ENCODE data around the gene PQBP1.

PQBP1 gene

DNA sequence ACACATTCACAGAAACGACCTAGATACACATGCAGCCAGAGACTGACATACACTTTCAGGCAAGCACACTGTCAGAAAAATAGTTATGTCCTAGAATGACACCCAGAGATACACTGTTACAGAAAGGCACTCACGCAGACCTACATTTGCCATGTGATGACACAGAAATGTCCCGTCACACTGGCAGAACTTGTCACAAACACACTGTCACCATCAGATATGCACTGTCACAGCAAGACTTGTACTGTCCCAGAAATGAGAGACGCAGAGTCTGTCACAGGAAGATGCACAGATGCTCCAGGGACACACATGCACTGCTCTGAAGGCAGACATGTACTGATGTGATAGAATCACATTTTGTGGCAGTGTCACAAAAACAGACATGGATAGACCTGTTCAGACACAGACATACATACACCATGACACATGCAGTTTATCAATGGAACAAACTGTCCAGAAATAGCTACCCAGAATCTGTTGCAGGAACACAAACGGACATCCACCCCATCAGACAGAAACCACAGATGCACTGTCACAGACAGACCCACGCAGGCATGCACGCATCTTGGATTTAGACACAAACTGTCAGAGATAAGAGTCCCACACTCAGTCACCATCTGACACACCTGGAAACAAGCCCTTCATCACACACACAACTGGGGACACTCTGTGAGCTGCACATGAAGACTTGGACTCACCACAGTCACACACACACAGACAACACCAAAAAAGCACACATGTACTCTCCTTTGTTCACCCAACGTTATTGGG, 22.4 kb downstream of the PQBP1 start:
- no peaks in the 10 kb centered on the region for H3K27me3 ChIP-seq
- H3K9me3 ChIP-seq, result no peaks in the 10 kb centered on the region
- H3K4me1 ChIP-seq, result no peaks in the 10 kb centered on the region
- TF ChIP-seq, protein P1, sequence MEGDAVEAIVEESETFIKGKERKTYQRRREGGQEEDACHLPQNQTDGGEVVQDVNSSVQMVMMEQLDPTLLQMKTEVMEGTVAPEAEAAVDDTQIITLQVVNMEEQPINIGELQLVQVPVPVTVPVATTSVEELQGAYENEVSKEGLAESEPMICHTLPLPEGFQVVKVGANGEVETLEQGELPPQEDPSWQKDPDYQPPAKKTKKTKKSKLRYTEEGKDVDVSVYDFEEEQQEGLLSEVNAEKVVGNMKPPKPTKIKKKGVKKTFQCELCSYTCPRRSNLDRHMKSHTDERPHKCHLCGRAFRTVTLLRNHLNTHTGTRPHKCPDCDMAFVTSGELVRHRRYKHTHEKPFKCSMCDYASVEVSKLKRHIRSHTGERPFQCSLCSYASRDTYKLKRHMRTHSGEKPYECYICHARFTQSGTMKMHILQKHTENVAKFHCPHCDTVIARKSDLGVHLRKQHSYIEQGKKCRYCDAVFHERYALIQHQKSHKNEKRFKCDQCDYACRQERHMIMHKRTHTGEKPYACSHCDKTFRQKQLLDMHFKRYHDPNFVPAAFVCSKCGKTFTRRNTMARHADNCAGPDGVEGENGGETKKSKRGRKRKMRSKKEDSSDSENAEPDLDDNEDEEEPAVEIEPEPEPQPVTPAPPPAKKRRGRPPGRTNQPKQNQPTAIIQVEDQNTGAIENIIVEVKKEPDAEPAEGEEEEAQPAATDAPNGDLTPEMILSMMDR (IDR thresholded peaks at IDR 0.05; ENCODE audit: low read depth, low read length), result no peak
- H3K36me3 ChIP-seq, result no peaks in the 10 kb centered on the region; the same call in 1 of the 2 replicates
- no peak overlapping the region for H3K4me3 ChIP-seq (ENCODE audit: low read depth, low read length)
- no peak for DNase-seq

- H3K27me3 ChIP-seq, result no peaks in the 10 kb centered on the region
- DNase-seq, result no peak
- no peaks in the 10 kb centered on the region for H3K4me1 ChIP-seq
- no peaks in the 10 kb centered on the region; the same call in 1 of the 2 replicates for H3K36me3 ChIP-seq
- TF ChIP-seq, protein P1 (IDR thresholded peaks at IDR 0.05; ENCODE audit: low read depth, low read length), result no peak
- H3K9me3 ChIP-seq, result no peaks in the 10 kb centered on the region
- H3K4me3 ChIP-seq (ENCODE audit: low read depth, low read length), result no peak overlapping the region
Measured at GRCh38 chrX:48920718-48921104, 23.0 kb downstream of the PQBP1 start.

GRCh38 chrX:48923771-48924170, 26.0 kb downstream of the PQBP1 start:
- TF ChIP-seq, protein P1 (IDR thresholded peaks at IDR 0.05; ENCODE audit: low read depth, low read length), result no peak
- H3K9me3 ChIP-seq, result no peaks in the 10 kb centered on the region
- DNase-seq, result no peak
- H3K36me3 ChIP-seq, result no peaks in the 10 kb centered on the region; the same call in 1 of the 2 replicates
- H3K27me3 ChIP-seq, result no peaks in the 10 kb centered on the region
- H3K4me3 ChIP-seq (ENCODE audit: low read depth, low read length), result no peak overlapping the region
- H3K4me1 ChIP-seq, result no peaks in the 10 kb centered on the region

DNA sequence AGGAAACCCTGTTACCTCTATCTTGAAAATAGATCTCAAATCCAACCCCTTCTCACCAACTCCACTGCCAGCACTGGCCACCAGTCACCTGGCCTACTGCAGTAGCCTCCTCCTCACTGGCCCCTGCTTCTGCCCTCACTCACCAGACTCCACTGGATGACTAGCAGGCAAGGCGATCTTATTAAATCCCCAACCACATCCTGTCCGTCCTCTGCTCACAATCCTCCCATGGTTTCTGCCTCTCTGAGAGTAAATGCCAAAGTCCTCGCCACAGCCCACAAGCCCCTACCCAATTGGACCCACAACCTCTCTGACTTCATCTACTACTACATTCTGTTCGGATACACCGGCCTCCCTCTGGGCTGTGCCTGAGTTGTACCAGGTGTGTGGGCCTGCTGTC, 26.5 kb downstream of the PQBP1 start:
- Histone ChIP-seq H3K4me1 (no peaks in the 10 kb centered on the region), H3K27me3 (no peaks in the 10 kb centered on the region), H3K9me3 (no peaks in the 10 kb centered on the region), H3K36me3 (no peaks in the 10 kb centered on the region; the same call in 1 of the 2 replicates), H3K4me3 (ENCODE audit: low read depth, low read length) (no peak overlapping the region)
- no peak for DNase-seq
- TF ChIP-seq, protein P1 (IDR thresholded peaks at IDR 0.05; ENCODE audit: low read depth, low read length), result no peak

DNA sequence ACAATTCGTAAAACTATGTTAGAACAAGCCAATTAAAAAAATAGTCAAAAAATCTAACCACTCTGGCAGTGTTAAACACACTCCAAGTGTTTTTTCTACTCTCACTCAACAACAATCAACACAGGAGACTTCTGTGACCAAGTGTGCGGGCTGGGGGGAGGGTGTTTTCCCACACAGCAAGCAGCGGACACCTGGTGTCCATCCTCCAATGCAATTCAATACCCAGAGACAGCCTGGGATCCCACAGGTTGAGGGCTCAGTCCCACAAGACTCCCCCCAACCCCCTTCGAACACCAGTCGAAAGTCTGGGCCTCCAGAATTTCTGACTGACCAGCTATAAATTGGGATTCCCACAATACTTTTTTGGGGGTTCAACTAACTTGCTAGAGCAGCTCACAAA, 29.4 kb downstream of the PQBP1 start:
- TF ChIP-seq, protein P1 (IDR thresholded peaks at IDR 0.05; ENCODE audit: low read depth, low read length), result no peak
- H3K36me3 ChIP-seq, result no peaks in the 10 kb centered on the region; the same call in 1 of the 2 replicates
- DNase-seq, result no peak
- H3K9me3 ChIP-seq, result no peaks in the 10 kb centered on the region
- H3K27me3 ChIP-seq, result no peaks in the 10 kb centered on the region
- H3K4me1 ChIP-seq, result no peaks in the 10 kb centered on the region
- H3K4me3 ChIP-seq (ENCODE audit: low read depth, low read length), result no peak overlapping the region

GRCh38 chrX:48927736-48928382, 30.1 kb downstream of the PQBP1 start:
- no peaks in the 10 kb centered on the region for H3K4me1 ChIP-seq
- TF ChIP-seq, protein P1 (IDR thresholded peaks at IDR 0.05; ENCODE audit: low read depth, low read length), result no peak
- no peaks in the 10 kb centered on the region for H3K27me3 ChIP-seq
- no peaks in the 10 kb centered on the region for H3K9me3 ChIP-seq
- no peaks in the 10 kb centered on the region; the same call in 1 of the 2 replicates for H3K36me3 ChIP-seq
- DNase-seq, result no peak
- H3K4me3 ChIP-seq (ENCODE audit: low read depth, low read length), result no peak overlapping the region

Measured in BE2C (cell line).